ENCODE results near the gene DUS1L. TPM values are rescaled to one million over a fixed set of nuclear protein-coding genes. Genes with fewer than 3 reads are reported as not detected.

The DUS1L gene
- total and polyA plus RNA-seq, 2 donors (not counting 1 experiment from before 2014, with no cell fraction given), result 109 to 241 TPM

- Mint-ChIP-seq H3K9me3 (ENCODE audit: insufficient read depth) (no peaks in the 10 kb centered on the region), H3K4me1 (peaks cover 14% of the 10 kb centered on the region), H3K27me3 (no peaks in the 10 kb centered on the region), H3K4me3 (peak within 1 kb of the TSS; percentile 84), H3K27ac (peak within 1 kb of the TSS; percentile 86)
- CTCF ChIA-PET, result interaction anchor here (0.7 kb wide), 1 partner anchor 32 kb away, joined by 3 read pairs; no protein-coding TSS in a partner anchor
- Histone ChIP-seq H3K4me3 (ENCODE audit: control extremely low read depth in 1 of 5, extremely low read depth in 1 of 5, insufficient read depth in 1 of 5, low read depth in 2 of 5, low read length in 4 of 5) (peak within 1 kb of the TSS; percentile 54 to 88 (median 63)), H2AFZ (ENCODE audit: insufficient read depth, low read depth, low read length, poor library complexity, severe bottlenecking) (peak within 1 kb of the TSS; percentile 66), H4K20me1 (ENCODE audit: control insufficient read depth, insufficient read depth, low read length, poor library complexity, severe bottlenecking) (peaks cover 19% of the 10 kb centered on the region), H3K9ac (ENCODE audit: low read length) (peak within 1 kb of the TSS; percentile 76), H3K36me3 (replicated peaks in 1 of 2; ENCODE audit: control extremely low read depth in 1 of 2, control insufficient read depth in 1 of 2, extremely low read depth in 1 of 2, insufficient read depth in 2 of 2, low read length in 1 of 2) (peaks cover 0 to 27% of the 10 kb centered on the region in 2 experiments), H3K27me3 (replicated peaks in 1 of 4; ENCODE audit: control extremely low read depth in 1 of 4, control insufficient read depth in 3 of 4, insufficient read depth in 4 of 4, low read length in 3 of 4) (no peaks in the 10 kb centered on the region), H3K79me2 (ENCODE audit: control insufficient read depth, insufficient read depth, low read length) (peaks cover 29% of the 10 kb centered on the region), H3K9me3 (ENCODE audit: control extremely low read depth in 1 of 3, control insufficient read depth in 2 of 3, insufficient read depth in 1 of 3, low read length in 2 of 3) (no peaks in the 10 kb centered on the region), H3K4me1 (ENCODE audit: control insufficient read depth in 2 of 2, insufficient read depth in 2 of 2, low read length in 2 of 2) (peaks cover 20 to 34% of the 10 kb centered on the region in 2 donors), H3K27ac (ENCODE audit: low read length in 2 of 2) (peak within 1 kb of the TSS in 1 of 2 donors; percentile 30), H3K4me2 (replicated peaks; ENCODE audit: low read depth, low read length, poor library complexity, severe bottlenecking) (peak within 1 kb of the TSS; percentile 99)
- ATAC-seq (ENCODE audit: low read depth), result peak; percentile 88
- DNase-seq, result peak; percentile 82
- 1% methylated on average over 94 of the region's 94 CpGs for whole genome bisulfite sequencing (ENCODE audit: insufficient coverage)
- intact Hi-C loops (cut with micrococcal nuclease), result loop anchor here (1.0 to 2.0 kb wide), 4 partner anchors 14 to 46 kb away; partner anchors contain the start of genes CENPX, DCXR, FASN and LRRC45
- TF ChIP-seq, protein P1, sequence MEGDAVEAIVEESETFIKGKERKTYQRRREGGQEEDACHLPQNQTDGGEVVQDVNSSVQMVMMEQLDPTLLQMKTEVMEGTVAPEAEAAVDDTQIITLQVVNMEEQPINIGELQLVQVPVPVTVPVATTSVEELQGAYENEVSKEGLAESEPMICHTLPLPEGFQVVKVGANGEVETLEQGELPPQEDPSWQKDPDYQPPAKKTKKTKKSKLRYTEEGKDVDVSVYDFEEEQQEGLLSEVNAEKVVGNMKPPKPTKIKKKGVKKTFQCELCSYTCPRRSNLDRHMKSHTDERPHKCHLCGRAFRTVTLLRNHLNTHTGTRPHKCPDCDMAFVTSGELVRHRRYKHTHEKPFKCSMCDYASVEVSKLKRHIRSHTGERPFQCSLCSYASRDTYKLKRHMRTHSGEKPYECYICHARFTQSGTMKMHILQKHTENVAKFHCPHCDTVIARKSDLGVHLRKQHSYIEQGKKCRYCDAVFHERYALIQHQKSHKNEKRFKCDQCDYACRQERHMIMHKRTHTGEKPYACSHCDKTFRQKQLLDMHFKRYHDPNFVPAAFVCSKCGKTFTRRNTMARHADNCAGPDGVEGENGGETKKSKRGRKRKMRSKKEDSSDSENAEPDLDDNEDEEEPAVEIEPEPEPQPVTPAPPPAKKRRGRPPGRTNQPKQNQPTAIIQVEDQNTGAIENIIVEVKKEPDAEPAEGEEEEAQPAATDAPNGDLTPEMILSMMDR (IDR thresholded peaks at IDR 0.05), result no peak
- POLR2A ChIA-PET, result interaction anchor here (1.9 kb wide), 2 partner anchors 14 to 47 kb away, joined by 5 to 6 read pairs; partner anchors contain the start of genes DCXR and FASN
Measured at GRCh38 chr17:82051776-82052637, 13.6 kb downstream of the DUS1L start, which contains the start of the genes GPS1 and RFNG. Gene GPS1 (plus strand): TSS chr17:82051898. CDS start chr17:82051932, 34 bp downstream. Gene RFNG (minus strand): TSS chr17:82051811. CDS start chr17:82051766, 45 bp downstream.
